Measurements from ENCODE around the gene PTRH1.

The PTRH1 gene

GRCh38 chr9:127680846-127681245, 34.6 kb downstream of the PTRH1 start:
- no peak overlapping the region for H3K4me3 ChIP-seq (ENCODE audit: low read length, poor library complexity, severe bottlenecking)
- no peak overlapping the region for H3K9ac ChIP-seq (ENCODE audit: low read depth, low read length, poor library complexity, severe bottlenecking)
- no peaks in the 10 kb centered on the region for H3K4me1 ChIP-seq (ENCODE audit: insufficient read depth, low read length, poor library complexity, severe bottlenecking)
- no peaks in the 10 kb centered on the region for H4K20me1 ChIP-seq (ENCODE audit: insufficient read depth, low read length, poor library complexity, severe bottlenecking)
- no peaks in the 10 kb centered on the region for H3K27me3 ChIP-seq (ENCODE audit: insufficient read depth, low read length, poor library complexity, severe bottlenecking)
- H3K79me2 ChIP-seq (ENCODE audit: insufficient read depth, low read length): no peaks in the 10 kb centered on the region
- TF ChIP-seq EZH2phosphoT487 (IDR thresholded peaks at IDR 0.05; ENCODE audit: borderline replicate concordance): no peak
- TF ChIP-seq CTCF (conservative IDR thresholded peaks at IDR 0.05; ENCODE audit: low read length): no peak
- no peak overlapping the region for H3K4me2 ChIP-seq (ENCODE audit: low read depth, low read length, poor library complexity, severe bottlenecking)
- no peaks in the 10 kb centered on the region for H3K9me2 ChIP-seq (replicated peaks; ENCODE audit: low read depth, low read length)
- no peak overlapping the region for H2AFZ ChIP-seq (ENCODE audit: low read length)
- peaks cover 62% of the 10 kb centered on the region; the same call in 1 of the 2 replicates for H3K36me3 ChIP-seq (ENCODE audit: insufficient read depth, low read length)
- no peaks in the 10 kb centered on the region for H3F3A ChIP-seq (ENCODE audit: low read depth)
- H3K9me3 ChIP-seq (ENCODE audit: insufficient read depth, low read depth, low read length): no peaks in the 10 kb centered on the region

GRCh38 chr9:127680226-127680625, 35.2 kb downstream of the PTRH1 start:
- no peaks in the 10 kb centered on the region for H3K27me3 ChIP-seq (ENCODE audit: insufficient read depth, low read length, poor library complexity, severe bottlenecking)
- H2AFZ ChIP-seq (ENCODE audit: low read length): no peak overlapping the region
- no peak overlapping the region for H3K4me3 ChIP-seq (ENCODE audit: low read length, poor library complexity, severe bottlenecking)
- H3K79me2 ChIP-seq (ENCODE audit: insufficient read depth, low read length): no peaks in the 10 kb centered on the region
- no peak overlapping the region for H3K4me2 ChIP-seq (ENCODE audit: low read depth, low read length, poor library complexity, severe bottlenecking)
- peaks cover 62% of the 10 kb centered on the region; the same call in 1 of the 2 replicates for H3K36me3 ChIP-seq (ENCODE audit: insufficient read depth, low read length)
- H3K9me3 ChIP-seq (ENCODE audit: insufficient read depth, low read depth, low read length): no peaks in the 10 kb centered on the region
- no peak overlapping the region for H3K9ac ChIP-seq (ENCODE audit: low read depth, low read length, poor library complexity, severe bottlenecking)
- no peaks in the 10 kb centered on the region for H3K4me1 ChIP-seq (ENCODE audit: insufficient read depth, low read length, poor library complexity, severe bottlenecking)
- no peaks in the 10 kb centered on the region for H3F3A ChIP-seq (ENCODE audit: low read depth)
- TF ChIP-seq CTCF (conservative IDR thresholded peaks at IDR 0.05; ENCODE audit: low read length) (no peak), EZH2phosphoT487 (IDR thresholded peaks at IDR 0.05; ENCODE audit: borderline replicate concordance) (no peak)
- H3K9me2 ChIP-seq (replicated peaks; ENCODE audit: low read depth, low read length): no peaks in the 10 kb centered on the region
- H4K20me1 ChIP-seq (ENCODE audit: insufficient read depth, low read length, poor library complexity, severe bottlenecking): no peaks in the 10 kb centered on the region

GRCh38 chr9:127679506-127679905, 36.0 kb downstream of the PTRH1 start:
- H4K20me1 ChIP-seq (ENCODE audit: insufficient read depth, low read length, poor library complexity, severe bottlenecking): no peaks in the 10 kb centered on the region
- no peaks in the 10 kb centered on the region for H3K27me3 ChIP-seq (ENCODE audit: insufficient read depth, low read length, poor library complexity, severe bottlenecking)
- no peak overlapping the region for H2AFZ ChIP-seq (ENCODE audit: low read length)
- no peaks in the 10 kb centered on the region for H3K9me3 ChIP-seq (ENCODE audit: insufficient read depth, low read depth, low read length)
- no peak overlapping the region for H3K9ac ChIP-seq (ENCODE audit: low read depth, low read length, poor library complexity, severe bottlenecking)
- no peaks in the 10 kb centered on the region for H3K4me1 ChIP-seq (ENCODE audit: insufficient read depth, low read length, poor library complexity, severe bottlenecking)
- no peaks in the 10 kb centered on the region for H3F3A ChIP-seq (ENCODE audit: low read depth)
- no peaks in the 10 kb centered on the region for H3K9me2 ChIP-seq (replicated peaks; ENCODE audit: low read depth, low read length)
- H3K4me2 ChIP-seq (ENCODE audit: low read depth, low read length, poor library complexity, severe bottlenecking): no peak overlapping the region
- H3K4me3 ChIP-seq (ENCODE audit: low read length, poor library complexity, severe bottlenecking): no peak overlapping the region
- TF ChIP-seq EZH2phosphoT487 (IDR thresholded peaks at IDR 0.05; ENCODE audit: borderline replicate concordance) (no peak), CTCF (conservative IDR thresholded peaks at IDR 0.05; ENCODE audit: low read length) (no peak)
- no peaks in the 10 kb centered on the region for H3K79me2 ChIP-seq (ENCODE audit: insufficient read depth, low read length)
- H3K36me3 ChIP-seq (ENCODE audit: insufficient read depth, low read length): peaks cover 62% of the 10 kb centered on the region; the same call in 1 of the 2 replicates

Measured in Loucy (cell line).